ENCODE measurements around the gene NOS2.

- TF ChIP-seq CTCF (IDR thresholded peaks at IDR 0.05) (no peak), NFATC4 (CRISPR knock-in tag; IDR thresholded peaks at IDR 0.05) (no peak), TEAD1 (CRISPR knock-in tag; IDR thresholded peaks at IDR 0.05) (no peak), ATF1 (CRISPR knock-in tag; IDR thresholded peaks at IDR 0.05) (no peak), HMGA2 (CRISPR knock-in tag; IDR thresholded peaks at IDR 0.05) (no peak), ZNF121 (CRISPR knock-in tag; IDR thresholded peaks at IDR 0.05) (no peak), ZNF317 (CRISPR knock-in tag; IDR thresholded peaks at IDR 0.05; ENCODE audit: borderline replicate concordance, low read depth) (no peak), ZNF263 (CRISPR knock-in tag; IDR thresholded peaks at IDR 0.05; ENCODE audit: low read depth) (no peak), ATF6 (CRISPR knock-in tag; IDR thresholded peaks at IDR 0.05) (no peak), ESRRA (CRISPR knock-in tag; IDR thresholded peaks at IDR 0.05; ENCODE audit: borderline replicate concordance) (no peak), USF2 (CRISPR knock-in tag; IDR thresholded peaks at IDR 0.05) (no peak)
Measured at GRCh38 chr17:27840688-27841087, 40.4 kb upstream of the NOS2 start.

All from WTC11 (cell line).